RCC 7860 (cell line): ENCODE measurements around the gene SKI.

ENCODE experiments used
- DNase-seq: peaks from one replicate; pipeline ENCODE4 v3.0.0-alpha.2; 2015; ENCODE audit warnings: low spot score
- FAIRE-seq: peaks from 2 replicates; lab custom pipeline; 2012; peaks lifted over from hg19 to GRCh38; lab: Jason Lieb, UNC

SKI gene

DNA sequence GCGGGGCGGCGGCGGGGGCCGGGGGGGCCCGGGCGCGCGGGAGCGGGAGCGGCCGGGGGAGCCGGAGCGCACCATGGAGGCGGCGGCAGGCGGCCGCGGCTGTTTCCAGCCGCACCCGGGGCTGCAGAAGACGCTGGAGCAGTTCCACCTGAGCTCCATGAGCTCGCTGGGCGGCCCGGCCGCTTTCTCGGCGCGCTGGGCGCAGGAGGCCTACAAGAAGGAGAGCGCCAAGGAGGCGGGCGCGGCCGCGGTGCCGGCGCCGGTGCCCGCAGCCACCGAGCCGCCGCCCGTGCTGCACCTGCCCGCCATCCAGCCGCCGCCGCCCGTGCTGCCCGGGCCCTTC lies 546 bp downstream of the SKI start:
- FAIRE-seq (no peak), DNase-seq (no peak)

DNA sequence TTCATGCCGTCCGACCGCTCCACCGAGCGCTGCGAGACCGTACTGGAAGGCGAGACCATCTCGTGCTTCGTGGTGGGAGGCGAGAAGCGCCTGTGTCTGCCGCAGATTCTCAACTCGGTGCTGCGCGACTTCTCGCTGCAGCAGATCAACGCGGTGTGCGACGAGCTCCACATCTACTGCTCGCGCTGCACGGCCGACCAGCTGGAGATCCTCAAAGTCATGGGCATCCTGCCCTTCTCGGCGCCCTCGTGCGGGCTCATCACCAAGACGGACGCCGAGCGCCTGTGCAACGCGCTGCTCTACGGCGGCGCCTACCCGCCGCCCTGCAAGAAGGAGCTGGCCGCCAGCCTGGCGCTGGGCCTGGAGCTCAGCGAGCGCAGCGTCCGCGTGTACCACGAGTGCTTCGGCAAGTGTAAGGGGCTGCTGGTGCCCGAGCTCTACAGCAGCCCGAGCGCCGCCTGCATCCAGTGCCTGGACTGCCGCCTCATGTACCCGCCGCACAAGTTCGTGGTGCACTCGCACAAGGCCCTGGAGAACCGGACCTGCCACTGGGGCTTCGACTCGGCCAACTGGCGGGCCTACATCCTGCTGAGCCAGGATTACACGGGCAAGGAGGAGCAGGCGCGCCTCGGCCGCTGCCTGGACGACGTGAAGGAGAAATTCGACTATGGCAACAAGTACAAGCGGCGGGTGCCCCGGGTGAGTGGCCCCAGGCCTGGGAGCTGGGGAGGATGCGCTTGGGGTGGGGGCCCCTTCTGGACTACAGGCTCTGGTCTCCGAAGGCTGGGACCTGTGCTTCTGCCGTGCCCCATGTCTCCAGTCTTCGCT lies 1.1 kb downstream of the SKI start:
- no peak for FAIRE-seq
- DNase-seq, result peak; percentile 36

DNA sequence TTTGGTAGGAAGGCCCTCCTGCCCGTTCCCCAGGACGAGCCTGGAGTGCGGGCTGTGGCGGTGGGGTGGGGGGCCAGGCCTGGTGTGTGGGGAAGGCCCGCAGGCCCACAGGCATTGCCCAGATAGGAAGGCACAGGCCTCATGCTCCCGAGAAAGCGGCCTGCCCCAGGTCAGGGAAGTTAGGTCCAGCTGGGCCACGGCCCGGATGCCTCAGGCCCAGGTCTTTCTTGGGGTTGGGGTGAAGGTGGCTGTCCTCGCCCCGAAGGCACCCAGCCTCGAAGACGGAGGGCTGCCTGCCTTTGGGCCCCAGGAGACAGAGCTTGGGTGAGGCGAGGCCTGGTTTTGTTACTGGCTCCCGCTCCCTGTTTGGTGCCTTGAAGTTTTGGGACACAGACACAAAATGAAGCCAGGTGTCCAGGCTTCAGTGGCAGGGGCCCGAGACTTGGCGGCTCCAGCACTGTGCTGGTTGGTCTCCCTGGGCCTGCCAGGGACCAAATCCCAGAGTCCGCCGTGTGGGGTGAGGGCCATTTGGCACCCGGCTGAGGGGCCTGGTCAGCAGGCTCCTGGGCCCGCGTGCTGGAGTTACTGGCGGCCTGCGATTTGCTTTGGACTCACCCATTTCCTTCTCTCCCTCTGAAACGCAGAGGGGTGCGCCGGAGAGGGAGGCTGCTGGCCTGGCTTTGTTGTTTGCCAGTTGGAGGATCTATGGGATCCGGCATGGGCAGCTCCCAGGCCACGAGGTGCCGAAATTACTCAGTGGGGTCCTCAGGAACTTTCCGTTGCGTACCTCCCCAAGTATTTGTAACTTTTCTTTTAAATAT lies 2.0 kb downstream of the SKI start:
- DNase-seq (no peak), FAIRE-seq (no peak)

DNA sequence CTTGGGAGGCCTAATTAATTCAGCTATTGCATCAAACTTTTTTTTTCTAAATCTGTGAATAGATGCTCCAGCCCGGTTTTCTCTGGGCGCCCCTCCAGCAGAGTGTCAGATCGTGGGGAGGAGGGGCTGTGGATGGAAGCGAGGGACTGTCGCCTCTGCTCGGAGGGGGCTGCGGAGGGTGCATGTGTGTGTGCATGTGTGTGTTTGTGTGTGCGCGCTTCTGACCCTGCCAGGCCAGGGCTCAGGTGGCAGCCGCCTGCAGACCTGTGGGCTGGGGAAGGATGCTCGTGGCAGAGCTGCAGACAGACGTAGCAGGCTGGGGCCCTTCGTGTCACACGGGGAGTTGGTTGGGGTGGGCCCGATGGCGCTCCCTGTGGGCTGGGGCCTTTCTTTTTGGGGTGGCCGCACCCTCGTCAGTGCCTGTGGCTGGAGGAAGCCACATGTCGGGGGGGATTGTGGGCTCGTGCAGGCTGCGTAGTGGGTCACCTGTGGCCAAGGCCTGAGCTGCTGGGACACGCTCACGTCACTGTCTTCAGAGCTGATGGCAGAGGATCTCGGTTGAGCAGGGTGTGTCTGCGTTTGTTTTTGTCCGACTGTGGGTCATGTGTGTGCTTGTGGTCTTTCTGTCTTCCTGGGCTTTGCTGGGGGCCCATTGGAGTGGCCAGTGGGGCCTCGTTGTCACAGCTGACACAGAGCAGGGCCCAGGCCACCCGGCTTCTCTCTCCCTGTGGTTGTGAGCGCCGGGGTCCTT lies 2.8 kb downstream of the SKI start:
- FAIRE-seq, result no peak
- DNase-seq, result no peak

DNA sequence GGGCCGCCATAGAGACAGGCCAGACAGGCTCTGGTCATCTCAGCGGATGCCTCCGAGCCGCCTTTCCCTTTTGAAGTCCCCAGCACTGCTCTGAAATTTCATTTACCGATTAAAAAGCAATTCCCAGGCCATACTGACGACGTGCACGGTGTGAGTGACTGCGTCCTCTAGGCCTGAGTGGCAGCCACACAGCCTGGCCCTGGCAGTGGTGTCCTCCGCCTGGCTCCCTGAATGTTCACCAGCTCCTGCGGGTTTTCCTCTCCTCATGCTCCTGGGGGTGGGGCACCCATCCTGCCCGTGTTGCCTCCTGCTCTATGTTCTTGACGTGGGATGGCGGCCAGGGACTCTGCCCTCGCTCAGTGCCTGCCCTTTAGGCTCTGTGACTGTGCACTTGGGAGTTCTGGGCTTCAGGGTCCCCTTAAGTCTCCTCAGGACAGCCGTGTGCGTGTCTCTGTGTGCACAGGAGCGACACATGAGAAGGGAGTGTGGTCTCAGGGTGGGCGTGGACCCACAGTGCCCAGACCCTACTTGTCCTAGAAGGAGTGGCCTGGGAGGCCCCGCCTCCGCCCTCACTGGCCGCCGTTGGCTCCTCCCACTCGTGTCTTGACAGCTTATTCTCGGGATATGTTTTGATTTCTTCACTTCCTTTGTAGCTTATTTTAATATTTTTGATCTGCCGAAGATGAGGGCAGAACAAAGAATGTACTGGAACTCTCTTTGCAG lies 3.6 kb downstream of the SKI start:
- DNase-seq (no peak), FAIRE-seq (no peak)

DNA sequence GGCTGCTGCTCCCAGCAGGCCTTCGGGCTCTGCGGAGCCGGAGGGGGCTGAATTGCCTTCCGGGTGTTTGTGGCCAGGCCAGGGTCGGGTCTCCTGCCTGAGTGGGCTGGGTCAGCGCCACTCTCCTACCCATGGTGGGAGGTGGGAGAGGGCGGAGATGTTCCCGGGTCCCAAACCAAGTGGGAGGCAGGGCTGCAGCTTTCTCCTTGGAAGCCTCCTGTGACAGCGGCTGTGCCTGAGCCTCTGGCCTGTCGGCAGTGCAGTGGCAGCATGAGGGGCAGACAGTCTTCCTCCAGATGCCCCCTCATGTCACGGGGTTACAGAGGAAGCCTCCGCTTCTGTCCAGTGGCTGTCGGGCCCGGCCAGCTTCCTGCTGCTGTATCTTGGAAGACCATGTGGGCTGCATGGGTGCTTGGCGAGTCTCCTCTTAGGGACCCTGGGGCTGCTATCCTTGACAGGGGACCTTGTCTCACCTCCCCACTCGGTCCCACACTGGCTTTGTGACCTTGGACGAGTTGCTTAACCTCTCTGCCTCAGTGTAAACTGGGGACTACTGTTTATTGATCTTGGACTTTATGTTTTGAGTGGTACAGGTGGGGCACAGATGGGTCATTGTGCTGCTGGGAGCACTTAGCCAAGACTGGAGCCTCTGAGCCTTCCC lies 4.3 kb downstream of the SKI start:
- DNase-seq, result no peak
- no peak for FAIRE-seq

DNA sequence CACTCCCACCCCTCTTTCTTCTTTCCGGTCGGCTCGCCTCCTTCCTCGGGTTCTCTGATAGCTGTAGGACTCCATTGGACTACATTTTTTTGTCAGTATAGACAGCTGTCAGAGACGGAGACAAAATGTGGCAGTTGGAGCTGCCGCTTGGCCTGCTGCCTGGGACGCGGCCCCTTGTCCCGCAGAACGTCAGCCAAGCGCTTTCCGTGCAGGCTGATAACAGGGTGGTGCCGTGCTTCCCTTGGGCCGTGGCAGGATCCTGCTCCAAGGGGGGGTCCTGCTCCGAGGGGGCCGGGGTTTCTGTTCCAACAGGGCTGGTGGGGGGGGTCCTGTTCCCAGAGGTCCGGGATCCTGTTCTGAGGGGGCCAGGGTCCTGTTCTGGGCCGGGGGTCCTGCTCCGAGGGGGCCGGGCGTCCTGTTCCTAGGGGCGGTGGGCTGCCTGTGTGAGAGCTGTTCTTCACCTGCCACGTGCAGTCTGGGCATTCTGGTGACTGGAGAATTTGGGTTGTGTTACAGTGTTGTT lies 4.9 kb downstream of the SKI start:
- FAIRE-seq (no peak), DNase-seq (no peak)

DNA sequence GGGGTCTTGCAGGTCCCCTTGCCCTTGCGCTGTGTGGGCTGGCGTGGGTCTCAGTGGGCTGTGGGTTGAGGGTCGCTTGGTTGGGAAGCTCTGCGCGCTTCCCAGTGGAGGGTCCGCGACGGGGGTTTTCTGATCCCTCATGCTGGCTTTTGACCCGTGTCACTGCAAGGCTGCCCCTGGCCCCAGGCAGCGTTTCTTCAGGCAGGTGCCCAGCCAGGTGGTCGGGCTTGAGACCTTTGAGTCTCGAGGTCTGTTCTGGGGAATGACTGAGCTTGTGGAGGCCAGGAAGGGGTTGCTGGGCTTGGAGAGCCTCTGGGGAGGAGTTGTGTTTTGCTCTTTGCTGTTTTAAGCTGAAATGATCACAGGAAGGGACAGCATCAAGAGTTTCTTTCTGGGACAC lies 5.3 kb downstream of the SKI start:
- no peak for DNase-seq
- FAIRE-seq, result no peak

DNA sequence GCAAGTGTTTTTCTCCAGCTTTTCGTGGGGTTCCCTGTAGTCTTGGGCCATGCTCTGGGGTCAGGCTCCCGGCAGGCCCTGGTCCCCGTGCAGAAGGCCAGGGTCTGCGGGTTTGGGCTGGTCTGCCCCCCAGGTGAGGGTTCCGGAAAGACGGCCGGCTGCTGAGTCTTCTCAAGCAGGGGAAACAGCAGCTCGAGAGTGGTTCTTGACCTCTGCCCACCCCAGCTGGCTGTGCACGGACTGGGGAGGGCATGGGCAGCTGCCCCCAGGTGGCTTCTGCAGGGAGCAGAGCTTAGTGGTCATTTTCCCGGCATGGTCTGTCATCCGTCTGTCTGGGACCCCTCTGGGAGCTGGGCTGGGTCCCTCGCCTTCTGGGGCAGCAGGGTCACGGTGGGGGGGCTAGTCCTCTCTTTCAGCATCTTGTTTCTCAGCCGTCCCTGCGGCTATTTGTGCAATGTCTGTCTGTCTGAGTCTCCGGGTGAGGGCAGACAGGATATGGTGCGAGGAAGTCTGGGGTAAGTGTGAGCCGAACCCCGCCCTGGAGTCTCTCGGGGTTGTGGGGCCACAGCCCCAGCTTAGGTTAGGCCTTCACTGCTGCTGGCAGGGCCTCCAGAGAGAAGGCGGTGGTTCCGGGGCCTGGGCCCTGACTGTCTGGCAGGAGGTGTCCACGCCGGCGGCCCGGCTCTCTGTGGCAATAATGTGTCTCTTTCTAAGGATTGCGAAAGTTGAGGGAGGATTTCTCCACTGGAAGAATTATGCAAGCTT lies 6.1 kb downstream of the SKI start:
- DNase-seq (no peak), FAIRE-seq (no peak)

DNA sequence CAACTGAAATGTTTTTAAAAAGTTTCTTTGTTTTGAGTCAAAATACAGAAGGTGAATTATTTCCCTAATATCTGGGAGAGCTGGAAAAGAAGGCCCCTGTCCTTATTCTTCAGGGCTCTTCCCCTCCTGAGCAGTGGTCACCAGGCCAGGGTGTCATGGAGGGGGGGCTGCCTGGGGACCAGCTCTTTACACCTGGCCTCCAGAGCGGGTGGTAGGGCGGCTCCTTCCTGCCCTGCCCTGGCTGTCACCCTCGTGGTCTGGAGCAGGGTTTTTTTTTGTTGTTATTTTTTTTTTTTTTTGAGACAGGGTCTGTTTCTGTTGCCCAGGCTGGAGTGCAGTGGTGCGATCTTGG lies 6.6 kb downstream of the SKI start:
- DNase-seq (no peak), FAIRE-seq (no peak)

DNA sequence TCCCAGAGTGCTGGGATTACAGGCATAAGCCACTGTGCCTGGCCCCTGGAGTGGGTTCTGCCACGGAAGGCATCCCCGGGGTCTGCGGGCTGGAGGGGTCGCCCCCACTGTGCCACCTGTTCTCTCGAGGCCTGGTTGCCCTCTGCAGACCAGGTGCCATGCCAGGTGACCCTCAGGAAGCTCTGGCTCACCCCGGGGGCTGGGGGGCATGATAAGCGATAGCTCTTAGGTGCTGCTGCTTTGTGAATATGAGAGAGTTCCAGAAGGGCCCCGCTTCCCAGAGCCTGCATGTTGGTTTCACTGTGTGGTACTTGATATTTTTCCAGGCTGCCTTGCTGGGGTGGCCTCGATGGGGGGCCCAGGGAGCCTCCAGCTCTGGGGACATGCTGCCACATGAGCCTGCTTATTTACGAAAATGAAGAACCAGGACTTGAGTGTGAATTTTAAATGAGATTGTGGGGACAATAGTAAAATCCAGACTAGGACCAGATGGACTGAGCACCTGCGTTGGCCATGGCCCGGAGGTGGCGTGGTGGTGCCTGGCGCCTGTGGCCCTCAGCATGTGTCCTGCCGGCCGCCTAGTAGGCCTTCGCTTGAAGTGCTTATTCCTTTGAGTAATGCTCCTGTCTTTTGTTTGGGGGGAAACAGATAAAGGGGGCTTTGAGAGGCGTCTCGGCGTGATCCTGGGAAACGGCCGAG lies 7.3 kb downstream of the SKI start:
- FAIRE-seq, result no peak

DNA sequence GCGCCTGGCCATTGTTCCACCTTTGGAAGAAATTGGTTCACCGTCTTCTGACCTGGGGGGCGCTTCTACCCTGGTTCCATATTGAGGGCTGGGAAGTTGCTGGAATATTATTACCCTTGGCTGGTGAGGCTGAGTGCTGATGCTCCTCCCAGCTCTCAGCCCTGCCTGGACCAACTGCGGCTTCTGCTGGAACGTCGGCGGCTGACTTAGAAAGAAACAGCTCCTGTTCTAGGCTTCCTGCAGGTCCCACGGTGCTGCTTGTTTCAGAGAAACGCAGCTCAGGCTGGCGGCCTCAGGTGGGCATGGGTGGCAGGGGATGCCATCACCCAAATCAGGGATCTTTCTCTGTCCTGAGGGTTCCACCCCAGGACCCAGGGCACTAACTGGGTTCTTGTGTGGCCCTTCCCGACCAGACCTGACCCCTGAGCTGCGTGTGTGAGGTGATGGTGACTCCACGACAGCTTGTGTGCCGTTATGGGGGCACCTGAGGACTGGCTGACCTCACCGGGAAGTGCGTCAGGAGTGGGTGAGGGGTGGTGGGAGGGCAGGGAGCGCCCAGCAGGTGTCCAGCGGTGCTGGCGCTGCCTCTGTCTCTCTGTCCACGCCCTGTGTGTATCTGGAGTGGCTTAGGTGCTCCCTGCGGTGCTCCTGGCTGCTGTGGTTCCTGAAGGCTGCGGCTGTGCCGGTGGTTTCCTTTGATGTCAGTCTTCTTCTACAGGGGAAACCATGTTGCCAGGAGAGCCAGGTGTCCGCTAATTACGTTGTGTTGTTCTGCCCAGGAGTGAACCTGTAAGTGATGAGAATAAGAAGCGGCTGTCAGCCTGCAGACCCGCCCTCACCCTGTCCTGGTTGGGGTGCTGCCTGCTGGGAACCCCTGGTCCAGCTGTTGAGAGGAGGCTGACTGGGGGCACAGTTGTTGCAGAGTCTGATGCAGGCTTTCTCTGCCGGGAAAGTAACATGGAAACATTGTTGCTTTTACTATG lies 8.9 kb downstream of the SKI start:
- FAIRE-seq (no peak), DNase-seq (no peak)

More for the DNA sequence above, 7.3 kb downstream of the SKI start:
- DNase-seq, result no peak

DNA sequence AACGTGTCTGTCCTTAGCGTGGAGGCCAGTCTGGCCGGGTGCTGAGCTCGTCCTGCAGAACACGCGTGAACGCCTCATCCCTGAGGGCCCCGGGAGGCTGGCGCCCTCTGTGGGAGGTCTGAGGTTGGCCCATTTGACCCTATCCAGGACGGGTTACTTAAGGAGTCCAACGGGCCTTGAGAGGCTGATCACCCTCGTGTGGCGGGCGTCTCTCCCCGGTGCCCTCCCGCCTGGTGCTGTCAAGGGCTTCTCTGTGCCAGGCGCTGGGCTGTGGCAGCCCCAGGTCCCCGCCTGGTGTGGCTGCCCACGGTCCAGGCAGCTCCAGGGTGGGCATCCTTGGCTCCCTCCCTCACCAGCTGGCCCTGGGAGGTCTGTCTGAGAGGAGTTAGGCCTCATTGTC lies 9.7 kb downstream of the SKI start:
- DNase-seq (no peak), FAIRE-seq (no peak)

DNA sequence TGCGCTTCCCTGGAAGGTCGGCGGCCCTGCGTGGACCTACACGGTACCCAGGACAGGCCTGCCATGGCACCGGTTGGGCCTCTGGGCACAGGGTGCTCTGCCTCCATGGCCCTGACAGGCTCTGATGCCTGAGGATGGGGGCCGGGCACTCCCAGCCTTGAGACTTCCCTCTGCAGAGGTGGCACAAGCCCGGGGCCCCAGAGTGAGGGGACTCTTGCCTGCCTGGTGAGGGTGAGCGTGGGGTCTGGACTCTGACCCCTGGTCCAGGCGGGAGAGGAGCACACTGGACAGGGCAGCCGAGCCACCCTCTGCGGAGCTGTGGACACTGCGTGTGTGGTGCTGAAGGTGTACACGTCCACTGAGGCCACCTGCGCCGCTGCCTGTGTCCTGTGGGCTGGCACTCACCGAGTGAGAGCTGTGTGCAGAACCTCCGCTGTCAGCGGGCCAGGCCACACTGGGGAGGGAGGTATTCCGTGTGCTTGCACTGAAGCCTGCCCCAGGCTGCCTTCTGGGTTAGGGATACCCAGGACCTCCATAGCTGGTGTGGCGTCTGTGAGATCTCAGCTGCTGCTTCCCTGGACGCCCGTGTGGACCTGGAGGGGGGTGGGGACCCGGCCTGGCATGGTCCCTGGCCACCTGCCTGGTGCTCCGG lies 10.4 kb downstream of the SKI start:
- FAIRE-seq, result no peak
- DNase-seq, result no peak

DNA sequence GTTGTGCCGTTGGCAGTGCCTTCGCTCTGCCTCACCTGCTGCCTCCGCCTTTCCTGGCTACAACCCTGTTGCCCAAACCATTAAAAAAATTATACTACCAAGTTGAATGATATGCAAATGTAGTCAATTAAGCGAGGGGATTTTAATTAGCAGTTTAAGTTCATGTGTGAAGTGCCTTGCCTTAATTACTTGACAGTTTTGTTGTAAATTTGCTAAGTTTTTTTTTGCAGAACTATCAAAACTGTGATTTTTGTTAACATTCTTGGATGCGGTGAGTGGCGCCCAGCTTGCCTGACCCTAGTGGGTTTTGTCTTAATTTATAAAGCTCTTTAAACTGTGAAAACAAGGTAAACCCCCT lies 10.9 kb downstream of the SKI start:
- no peak for FAIRE-seq
- no peak for DNase-seq

DNA sequence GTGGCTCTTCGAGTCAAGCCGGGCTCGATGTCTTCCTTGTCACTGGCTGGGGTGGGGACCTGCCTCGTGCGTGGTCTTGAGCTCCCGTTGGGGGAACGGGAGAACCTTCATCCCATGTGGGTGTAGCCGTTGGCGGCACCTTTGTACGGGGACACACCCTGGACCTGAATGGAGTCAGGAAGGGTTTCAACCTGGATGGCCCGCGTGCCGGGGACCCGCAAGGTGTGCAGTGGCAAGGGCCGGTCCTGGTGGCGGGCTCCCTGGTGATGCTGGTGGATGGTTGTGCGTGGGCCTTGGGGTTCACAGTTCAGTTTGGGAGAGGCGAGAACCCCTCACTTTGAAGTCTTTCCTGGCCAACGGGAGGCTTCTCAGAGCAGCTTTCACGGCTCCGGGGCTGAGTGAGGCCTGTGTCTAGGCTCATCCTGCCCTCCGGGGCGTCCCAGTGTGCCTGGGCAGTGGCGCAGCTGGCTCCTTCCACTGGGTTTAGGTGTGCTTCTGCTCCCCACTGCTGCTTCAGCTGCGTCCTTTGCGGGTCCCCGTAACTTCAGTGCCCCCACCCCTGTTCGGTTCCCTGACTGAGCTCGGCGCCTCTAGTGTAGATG lies 11.4 kb downstream of the SKI start:
- FAIRE-seq (no peak), DNase-seq (no peak)
